Stimulated activated CD4-positive, alpha-beta T cell treated with anti-CD3 and anti-CD28 coated beads, Interleukin-1b, Interleukin-23, amount 100 ng/mL, for 1 hour (primary cell): ENCODE measurements around the gene PPP1R13L.

Experiments
- DNase-seq, 2 donors: peaks; one replicate each; pipeline ENCODE4 v3.0.0-alpha.2; 2020; ENCODE audit warnings: low read depth in 2 of 2

PPP1R13L gene, protein sequence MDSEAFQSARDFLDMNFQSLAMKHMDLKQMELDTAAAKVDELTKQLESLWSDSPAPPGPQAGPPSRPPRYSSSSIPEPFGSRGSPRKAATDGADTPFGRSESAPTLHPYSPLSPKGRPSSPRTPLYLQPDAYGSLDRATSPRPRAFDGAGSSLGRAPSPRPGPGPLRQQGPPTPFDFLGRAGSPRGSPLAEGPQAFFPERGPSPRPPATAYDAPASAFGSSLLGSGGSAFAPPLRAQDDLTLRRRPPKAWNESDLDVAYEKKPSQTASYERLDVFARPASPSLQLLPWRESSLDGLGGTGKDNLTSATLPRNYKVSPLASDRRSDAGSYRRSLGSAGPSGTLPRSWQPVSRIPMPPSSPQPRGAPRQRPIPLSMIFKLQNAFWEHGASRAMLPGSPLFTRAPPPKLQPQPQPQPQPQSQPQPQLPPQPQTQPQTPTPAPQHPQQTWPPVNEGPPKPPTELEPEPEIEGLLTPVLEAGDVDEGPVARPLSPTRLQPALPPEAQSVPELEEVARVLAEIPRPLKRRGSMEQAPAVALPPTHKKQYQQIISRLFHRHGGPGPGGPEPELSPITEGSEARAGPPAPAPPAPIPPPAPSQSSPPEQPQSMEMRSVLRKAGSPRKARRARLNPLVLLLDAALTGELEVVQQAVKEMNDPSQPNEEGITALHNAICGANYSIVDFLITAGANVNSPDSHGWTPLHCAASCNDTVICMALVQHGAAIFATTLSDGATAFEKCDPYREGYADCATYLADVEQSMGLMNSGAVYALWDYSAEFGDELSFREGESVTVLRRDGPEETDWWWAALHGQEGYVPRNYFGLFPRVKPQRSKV

DNA sequence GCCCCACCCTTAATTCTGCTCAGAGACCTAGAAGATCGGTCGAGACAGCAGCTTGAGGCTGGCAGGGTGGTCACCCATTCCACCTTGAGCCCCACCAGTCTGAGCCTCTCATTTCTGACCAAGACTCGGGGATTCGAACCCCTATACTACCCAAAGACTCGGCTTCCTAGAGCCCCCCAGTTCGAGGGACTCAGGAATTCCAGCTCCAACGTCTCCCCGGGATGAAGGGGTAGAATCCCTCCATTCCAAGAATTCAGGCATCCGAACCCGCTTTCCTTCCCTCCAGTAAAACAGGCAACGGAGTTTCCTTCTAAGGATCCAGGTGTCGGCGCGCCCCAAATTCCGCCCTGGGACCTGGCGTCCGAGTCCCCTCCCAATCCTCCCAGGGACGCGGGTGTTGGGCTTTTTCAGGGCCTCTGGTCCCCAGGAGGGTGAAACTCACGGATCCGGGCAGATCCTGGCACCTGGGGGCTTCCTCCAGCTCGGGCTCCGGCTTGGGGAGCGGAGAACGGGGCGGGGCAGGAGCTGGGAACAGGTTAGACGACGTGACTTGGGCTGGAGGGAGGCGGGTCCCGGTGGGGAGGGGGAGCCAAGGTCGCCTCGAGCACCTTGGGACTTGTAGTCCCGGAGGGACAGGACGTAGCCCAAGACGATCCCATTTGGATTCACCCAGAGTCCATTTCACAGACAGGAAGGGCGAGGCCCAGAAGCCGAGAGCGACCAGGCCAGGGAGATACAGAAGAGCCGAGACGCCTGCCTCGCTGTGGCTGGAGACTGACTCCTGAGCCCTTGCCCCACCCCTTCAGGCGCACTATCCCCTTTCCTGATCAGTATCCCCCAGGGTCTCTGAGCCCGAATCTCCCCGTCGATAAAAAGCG is at the start of gene PPP1R13L:
Gene PPP1R13L (minus strand): TSS at position 513 of the 878 bp plus-strand sequence. CDS start 6,751 bp downstream, outside the sequence.
- no peak for DNase-seq

DNA sequence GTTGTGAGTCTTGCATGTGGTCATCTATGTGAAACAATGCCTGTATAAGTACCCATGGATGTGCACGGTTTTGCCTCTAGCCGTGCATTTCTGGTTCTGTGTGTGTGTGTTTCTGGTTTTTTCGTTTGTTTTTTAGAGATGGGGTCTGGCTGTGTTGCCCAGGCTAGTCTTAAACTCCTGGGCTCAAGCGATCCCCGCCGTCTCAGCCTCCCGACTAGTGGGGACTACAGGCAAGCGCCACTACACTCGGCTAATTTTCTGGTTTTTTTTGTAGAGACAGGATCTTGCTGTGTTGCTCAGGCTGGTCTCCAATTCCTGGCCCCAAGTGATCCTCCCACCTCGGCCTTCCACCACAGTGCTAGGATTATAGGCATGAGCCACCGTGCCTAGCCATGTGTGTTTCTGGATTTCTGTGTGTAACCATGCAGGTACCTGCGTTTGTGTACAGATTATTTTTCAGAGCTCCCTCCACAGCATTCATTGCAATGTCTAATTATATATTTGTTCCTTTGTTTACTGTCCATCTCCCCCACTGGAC is 47.0 kb upstream of the PPP1R13L start:
- DNase-seq = no peak

DNA sequence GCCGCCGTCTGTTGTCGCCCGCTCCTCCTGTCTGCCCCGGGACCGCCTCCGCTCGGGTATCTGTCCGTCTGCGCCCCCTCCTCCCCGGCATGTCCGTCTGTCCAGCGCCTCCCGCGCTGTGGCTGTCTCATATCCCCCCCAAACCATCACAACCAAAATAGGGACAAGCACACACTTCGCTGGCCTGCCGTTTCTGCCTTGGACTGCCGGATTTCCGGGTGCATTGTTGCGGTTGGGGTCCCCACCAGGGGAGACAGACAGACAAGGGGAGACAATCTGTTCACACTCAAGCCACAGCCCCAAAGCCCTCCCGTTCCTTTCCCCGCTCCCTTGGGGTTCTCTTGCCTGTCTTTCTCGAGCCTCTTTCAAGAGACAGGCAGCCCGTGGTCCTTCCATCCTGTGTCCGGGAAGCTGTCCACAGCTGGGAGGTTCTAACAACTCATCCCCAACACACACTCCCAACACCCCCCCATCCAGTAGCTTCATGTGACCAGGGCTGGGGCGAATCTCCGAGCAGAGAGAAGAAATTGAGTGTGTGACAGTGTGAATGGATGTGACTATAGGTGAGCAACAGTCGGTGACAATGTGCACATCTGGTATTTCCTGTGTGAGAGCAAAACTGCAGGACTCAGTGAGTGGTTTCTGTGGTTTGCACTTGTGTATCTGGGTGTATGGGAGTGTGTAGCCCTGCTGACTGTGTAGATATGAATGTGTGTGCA is 46.4 kb upstream of the PPP1R13L start:
- peak in 1 of 2 donors; percentile 11 for DNase-seq

DNA sequence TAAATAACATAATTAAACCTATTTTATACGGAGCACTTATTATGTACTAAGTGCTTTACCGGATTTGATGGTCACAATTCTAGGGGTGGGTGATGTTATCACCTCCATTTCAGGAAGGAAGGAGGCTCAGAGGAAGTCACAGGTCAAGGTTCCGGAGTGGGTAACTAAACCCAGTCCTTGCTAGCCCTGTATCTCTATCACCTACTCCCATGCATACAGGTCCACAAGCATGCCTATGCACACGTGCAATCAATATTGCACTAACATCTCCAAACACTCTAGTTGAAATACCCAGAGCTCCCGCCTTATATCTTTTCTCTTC is 45.1 kb upstream of the PPP1R13L start:
- DNase-seq = no peak

DNA sequence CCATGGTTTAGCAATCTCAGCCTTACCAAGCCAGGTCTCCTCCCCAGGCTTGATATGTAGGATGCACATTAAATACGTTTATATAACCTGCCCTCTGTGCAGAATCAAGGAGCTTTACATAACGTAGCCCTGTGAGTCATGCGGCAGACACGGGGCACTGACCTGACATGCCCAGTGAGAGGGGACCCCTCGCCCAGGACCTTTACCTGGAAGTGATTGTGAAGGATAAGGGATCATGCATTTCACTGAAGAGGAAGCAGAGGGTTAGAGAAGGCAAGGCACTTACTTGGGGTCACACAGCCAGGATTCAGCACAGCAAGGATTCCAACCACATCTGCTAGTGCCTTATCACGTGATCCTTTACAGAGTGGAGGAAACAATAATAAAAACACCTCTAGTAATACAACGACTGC is 44.0 kb upstream of the PPP1R13L start:
- no peak for DNase-seq

DNA sequence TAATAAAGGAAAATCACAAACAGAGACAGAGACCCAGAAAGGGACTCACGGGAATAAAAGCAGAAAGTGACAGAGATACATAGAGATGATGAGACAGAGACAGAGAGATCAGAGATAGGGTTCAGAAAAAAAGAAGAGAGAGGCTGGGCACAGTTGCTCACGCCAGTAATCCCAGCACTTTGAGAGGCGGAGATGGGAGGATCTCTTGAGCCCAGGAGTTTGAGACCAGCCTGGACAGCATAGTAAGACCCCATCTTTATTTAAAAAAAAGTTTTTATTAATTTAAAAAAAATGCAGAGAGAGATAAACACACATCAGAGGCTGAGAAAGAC is 43.5 kb upstream of the PPP1R13L start:
- DNase-seq = no peak

DNA sequence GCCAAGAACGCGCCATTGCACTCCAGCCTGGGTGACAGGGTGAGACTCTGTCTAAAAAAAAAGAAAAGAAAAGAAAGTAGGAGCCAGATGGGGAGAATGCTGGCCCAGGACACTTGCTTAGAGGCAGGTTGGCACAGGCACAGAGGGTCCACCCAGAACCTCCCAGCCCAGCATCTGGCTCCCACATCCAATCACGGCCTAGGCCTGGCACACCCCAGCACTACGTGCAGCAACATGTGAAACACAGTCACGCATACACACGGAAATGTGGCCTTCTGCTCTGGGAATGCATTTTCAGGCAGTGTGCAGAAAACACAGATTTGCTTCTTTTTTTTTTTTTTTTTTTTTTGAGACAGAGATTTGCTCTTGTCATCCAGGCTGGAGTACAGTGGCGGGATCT is 42.1 kb upstream of the PPP1R13L start:
- DNase-seq = no peak

DNA sequence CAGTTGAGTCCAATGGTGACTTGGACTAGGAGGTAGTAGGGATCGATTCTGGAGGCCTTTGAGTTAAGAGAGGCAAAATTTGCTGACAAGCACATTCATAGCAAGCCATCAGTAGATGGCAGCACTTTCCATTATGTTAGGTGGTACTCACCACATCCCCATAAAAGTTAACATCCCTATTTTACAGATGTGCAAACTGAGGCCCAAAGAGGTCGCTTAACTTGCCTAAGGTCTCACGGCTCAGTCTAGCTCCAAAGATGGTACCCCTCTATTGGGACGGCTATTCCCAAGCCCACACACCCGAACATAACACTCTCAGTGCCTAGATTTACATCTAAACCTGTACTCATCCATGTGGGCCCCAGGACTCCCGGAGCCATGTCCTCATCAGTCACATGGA is 41.4 kb upstream of the PPP1R13L start:
- DNase-seq = no peak

DNA sequence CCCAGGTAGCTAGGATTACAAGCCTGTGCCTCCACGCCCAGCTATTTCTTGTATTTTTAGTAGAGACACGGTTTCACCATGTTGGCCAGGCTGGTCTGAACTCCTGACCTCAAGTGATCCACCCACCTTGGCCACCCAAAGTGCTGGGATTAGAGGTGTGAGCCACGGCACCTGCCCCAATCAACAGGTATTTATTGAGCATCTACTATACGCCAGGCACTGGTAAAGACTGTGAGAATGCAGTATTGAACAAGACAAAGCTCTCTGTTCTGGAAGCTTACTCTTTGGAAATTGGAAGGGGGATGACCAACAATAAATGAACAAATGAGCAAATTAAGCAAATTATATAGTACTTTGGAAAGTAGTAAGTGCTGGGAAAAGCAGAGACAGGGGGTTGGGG is 40.3 kb upstream of the PPP1R13L start:
- DNase-seq = no peak

DNA sequence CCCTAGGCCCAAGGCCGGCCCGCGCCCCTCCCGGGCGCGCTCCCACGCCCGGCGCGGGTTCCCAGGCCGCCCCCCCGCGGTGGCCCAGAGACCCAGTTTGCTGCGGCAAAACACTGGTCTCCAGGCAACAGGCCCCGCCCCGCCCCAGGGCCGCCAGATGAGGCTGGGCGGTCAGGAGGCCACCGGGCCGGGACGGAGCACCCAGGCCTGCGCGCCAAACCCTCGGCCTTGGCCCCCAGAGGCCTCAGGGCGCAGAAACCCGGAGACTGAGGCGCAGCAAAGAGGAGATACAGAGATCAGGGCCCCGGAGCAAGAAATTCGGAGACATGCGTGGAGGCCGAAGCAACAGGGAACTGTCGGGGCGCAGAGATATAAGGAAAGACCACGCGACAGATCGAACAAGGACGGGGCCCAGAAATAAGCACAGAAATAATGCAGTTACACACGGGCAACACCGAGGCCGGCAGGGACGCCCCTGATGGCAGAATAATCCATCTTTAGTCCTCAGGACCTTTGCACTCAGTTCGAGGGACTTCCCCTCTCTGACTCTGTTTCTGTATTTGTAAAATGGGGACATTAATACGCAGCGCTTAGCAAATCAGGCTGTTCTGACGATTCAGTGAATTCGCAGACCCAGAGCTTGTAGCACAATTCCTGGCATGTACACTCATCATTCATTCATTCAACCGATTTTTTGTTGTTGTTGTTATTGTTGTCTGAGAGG is 39.6 kb upstream of the PPP1R13L start:
- DNase-seq = peak in 1 of 2 donors; percentile 54

DNA sequence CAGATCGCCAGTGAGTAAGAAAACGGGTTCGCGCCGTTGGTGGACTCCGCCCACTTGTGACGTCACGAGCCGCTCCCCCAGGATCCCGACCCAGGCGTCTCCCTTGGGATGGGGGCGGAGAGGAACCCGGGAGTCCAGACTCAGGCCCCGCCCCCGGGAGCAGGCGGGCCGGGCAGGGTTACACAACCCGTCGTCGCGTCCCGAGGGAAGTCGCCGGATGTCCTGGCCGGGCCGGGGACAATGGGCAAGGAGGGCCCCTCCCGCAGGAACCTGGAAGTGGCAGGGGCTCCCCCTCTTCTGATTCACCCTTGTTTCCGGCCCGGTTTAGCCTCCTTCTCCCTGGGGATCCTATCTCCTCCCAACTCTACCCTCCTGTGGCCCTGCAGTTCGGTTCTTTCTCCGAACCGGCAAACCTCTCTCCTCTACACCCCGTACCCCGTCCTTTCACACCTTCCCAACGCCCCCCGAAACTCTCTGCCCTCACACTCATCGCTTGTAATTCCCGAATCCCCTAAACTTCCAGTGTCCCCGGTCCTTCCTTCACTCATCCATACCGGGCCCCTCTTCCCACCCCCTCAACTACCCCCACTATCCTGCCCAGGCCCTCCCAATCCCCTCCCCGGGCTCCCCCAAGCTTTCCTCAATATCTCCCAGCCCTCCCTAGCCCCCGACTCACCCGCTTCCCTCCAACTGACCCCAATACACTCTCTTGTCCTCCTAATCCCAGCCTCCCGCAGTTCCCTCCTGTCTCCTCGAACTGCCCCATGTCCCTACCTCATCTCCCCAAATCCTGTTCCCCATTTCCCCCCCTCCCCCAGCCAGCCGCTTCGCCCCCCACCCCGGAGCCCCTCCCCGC is 38.8 kb upstream of the PPP1R13L start:
- DNase-seq = no peak

DNA sequence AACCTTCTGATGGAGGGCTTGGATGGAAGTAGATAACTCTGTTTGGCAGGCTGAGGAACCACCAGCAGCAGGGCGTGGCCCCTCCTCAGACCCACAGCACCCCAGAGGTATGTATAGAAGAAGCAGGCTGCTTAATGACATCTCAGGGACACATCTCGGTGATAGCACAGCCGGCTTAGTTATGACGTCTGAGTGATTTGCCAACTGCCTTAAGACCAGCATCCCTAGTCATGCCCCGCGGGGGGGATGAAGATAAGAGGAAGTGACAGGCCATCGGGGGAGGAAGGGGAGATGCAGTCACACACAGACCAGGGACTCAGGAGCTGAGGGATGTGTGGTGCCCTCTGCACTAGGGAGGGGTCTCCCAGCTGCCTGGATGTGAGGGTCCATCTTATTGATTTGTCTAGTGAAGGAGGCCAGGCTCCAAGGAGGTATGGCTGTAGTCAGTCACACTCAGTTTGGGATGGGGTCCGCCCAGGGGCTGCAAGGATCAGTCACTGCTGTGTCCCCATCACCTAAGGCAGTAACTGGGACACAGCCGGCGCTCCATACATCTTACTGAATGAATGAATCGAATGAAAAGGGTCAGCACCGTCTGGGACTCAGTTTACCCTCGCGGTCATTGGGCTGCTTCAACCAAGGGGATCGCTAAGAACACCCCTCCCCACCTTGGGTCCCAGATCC is 38.1 kb upstream of the PPP1R13L start:
- DNase-seq = no peak

DNA sequence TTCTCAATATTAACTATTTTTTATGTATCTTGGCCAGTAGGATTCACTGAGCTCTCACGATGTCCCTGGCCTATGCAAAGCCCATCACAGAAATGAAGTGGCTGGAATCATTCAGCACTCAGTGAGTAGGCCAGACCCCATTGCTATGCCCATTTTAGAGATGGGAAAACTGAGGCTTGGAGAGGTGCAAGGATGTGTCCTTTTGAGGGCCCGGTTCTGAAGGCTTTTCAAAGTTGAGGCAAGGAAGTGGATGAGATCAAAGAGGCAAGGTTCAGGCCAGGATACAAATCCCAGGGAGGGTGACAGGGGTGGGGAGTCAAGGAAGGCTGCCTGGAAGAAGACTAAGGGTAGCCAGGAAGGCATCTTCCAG is 37.5 kb upstream of the PPP1R13L start:
- no peak for DNase-seq

DNA sequence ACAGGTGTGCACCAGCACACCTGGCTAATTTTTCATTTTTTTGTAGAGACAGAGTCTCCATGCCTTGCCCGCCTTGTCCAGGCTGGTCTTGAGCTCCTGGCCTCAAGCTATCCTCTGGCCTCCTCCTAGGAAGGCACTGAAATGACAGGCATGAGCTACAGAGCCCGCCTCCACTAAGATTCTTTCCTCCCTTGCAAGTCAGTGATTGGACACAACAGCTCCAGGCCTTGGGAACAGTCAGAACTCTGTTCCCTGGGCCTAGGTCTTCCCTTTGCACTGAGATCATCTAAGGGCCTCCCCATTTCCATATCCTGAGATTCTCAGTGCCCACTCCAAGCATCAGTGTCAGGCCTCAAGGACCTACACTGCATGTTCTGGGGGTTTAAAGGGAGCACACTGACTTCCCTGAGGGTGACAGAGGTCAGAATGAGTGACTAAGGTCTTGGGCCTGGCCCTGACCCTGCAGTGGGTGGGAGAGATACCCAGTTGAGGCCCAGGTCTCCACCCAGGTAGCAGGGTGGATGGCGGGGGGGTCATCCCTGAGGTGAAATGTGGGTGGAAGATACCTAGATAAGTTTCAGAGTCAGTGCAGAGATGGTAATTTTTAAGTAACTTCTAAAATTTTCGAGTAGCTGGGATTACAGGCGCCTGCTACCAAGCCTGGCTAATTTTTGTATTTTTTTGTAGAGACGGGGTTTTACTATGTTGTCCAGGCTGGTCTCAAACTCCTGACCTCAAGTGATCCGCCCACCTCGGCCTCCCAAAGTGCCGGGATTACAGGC is 36.2 kb upstream of the PPP1R13L start:
- no peak for DNase-seq

DNA sequence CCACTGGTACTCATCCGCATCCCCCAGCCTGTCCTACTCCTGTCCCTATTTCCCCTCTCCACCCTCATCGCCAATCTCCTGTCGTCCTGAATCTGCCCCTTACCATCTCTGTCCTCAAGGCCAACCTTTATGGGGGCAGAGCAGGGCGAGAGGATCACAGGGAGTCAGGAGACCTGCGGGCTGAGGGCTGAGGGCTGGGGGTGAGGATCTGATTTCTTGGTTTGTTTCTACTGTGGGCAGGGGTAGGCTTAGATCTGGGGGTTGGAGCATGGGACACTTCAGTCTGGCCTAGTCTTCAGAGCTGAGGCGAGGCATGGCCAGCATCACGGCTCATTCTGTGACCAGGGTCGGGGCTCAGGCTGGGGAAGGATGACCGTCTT is 35.4 kb upstream of the PPP1R13L start:
- DNase-seq = no peak

DNA sequence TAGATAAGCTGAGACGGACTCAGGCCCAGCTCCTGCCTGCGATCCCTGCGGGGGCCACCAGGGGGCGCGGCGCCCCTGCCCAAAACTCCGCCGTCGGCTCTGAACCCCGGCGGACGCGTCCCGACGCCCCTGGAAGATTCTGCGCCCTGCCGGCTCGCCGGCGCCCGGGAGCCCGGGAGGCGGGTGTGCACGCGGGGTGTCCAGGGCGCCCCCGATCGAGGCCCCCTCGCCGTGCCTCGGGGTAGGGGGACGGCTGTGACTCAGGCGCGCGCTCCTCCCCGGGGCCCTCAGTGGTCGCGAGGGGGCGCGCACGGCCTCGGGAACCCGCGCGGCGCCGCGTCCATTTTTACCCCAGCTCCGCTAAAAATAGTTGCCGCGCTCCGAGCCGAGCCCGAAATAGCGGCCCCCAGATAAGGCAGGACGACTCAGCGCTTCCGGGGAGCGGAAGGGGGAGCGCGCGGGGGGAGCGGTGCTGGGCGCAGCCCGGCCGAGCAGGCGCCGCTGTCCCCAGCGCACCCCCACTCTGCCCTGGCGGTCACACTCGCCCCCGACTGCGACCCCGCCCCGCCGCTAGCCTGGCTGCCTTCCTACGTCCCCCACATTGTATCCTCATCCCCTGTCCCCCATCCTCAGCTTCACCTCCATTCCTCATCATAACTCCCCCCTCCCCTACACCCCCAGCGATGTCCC is 34.8 kb upstream of the PPP1R13L start:
- peak; percentile 70 to 74 for DNase-seq

DNA sequence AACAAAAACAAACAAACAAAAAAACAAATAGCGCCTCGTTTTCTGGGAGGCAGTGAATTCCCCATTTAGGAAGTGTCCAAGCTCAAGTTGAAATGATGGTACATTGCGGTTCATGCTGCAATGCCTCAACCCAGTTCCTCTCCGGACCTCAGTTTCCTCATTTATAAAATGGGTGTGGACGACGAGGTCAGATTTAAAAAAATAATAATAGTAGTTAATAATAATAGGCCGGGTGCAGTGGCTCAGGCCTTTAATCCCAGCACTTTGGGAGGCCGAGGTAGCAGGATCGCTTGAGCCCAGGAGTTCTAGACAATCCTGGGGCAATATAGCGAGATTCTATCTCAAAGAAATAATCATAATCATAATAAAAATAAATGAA is 34.3 kb upstream of the PPP1R13L start:
- DNase-seq = no peak

DNA sequence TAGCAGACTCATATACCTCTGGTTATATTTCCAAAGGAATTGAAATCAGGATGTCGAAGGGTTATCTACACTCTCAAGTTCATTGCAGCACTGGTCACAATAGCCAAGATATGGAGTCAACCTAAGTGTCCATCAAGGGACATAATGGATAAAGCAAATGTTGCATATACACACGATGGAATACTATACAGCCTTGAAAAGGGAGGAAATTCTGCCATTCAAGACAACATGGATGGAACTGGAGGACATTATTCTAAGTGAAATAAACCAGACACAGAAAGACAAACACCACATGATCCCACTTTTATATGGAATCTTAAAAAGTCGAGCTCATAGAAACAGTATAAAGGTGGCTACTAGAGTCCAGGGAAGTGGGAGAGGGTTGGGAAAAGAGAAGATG is 32.5 kb upstream of the PPP1R13L start:
- no peak for DNase-seq
